Cortex of kidney (tissue), 1 donor: ENCODE measurements around the gene HAUS8.

Experiments used
- DNase-seq: peaks from one replicate; lab custom pipeline; 2025; lab: John Stamatoyannopoulos, UW

The HAUS8 gene

DNA sequence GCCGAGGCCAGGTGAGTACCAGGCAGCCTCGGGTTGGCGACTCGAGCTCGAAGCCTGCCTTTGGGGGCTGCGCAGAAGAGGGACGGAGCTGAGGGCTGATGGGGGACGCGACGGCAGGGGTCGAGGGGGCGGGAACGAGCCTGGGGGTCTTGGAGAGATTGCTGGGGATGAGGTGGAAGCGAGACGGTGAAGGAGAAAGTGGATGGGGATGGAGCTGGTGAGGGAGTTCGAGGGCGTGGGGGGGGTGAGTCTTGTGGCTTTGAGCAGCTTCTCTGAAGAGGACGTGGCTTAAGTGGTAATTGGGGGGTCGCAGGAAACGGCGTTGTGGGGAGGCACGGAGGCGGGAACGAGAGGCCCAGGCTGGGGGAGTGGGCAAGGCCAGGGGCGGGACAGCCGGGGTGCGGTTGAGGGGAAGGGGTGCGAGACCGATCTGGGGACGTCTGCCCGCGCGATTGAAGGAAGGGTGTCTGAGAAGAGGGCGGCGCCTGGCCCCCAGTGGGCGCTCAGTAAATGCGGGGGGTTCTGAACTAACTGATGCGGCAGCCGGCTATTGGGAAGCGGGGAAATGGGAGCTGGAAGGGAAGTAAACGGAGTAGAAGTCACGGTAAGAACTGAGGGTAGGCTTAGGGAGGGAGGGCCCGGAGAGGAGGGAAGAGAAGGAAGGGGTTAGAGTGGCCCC is 751 bp upstream of the HAUS8 start:
- no peak for DNase-seq

DNA sequence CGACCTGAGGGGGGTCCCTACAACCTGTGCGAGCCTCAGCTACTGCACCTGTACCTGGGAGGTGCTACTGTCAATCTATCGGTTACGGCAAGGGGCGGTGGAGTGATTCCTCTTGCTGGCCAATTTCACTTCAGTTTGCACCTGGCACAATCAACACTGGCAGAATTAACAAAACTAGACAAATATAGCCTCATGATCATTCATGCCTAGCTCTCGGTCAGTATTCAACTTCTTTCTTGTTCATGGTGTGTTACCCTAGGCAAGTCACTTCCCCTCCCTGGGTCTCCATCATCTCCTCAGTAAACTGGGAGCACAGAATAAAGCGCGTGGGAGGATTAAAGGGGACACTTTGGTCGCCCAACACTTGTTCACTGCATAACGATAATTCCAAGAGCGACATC is 618 bp downstream of the HAUS8 start:
- DNase-seq: no peak

DNA sequence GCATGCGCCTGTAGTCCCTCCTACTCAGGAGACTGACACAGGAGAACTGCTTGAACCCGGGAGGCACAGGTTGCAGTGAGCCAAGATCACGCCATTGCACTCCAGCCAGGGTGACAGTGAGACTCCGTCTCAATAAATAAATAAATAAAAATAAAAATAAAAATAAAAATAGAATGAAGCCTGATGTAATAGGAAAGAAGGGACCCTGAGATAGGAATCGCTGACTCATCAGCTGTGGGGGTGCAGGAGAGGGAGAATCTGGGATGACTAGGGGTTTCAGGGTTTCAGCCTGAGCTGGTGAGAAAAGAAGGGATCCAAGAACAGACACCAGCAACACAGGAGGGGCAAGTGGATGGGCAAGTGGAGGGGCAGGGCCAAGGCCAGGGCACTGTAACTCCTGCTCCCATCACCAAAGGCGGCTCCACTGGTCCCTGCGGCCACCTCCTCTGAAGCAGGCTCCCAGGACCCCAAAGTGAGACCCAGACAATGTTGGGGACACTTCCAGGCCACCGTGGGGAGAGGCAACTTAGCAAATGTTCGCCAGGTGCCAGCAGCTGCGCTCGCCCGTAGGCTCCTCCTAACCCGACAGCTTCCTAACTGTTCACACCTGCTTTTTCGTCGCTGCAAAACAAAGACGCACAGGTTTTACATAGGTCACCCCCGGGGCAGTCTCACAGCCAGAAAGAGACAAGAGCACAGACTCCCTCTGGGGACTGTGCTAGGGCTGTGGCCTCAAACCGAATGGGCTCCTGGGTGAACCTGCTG is 1.2 kb downstream of the HAUS8 start:
- no peak for DNase-seq

DNA sequence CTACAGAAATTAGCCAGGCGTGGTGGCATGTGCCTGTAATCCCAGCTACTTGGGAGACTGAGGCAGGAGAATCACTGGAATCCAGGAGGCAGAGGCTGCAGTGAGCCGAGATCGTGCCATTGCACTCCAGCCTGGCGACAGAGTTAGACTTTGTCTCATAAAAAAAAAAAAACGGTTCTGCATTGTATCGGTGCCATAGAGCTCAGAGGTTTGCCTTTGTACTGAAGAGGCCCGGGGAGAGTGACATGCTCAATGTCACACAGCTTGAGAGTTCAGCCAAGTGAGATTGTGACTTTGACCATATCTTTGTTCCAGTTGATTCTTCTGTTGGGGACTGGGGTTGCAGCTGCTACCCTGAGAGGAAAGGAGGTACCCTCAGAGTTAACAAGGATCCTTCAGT is 4.3 kb downstream of the HAUS8 start:
- DNase-seq: no peak

DNA sequence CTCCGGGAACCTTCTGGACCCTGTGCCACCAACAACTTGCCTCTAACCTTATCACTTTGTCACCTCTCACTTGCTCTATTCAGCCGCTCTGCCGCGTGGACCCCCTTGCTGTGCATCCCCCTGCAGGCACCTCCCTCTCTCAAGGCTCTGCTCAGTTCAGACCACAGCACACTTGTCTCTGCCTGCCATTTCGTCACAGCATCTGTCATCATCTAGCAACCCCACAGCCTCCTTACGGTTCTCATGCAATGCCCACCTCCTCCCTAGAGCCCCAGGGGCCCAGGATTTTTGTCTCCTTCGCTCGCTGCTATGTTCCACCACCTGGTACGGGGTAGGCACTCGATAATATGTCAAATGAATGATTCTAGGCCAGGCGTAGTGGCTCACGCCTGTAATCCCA is 4.8 kb downstream of the HAUS8 start:
- no peak for DNase-seq

DNA sequence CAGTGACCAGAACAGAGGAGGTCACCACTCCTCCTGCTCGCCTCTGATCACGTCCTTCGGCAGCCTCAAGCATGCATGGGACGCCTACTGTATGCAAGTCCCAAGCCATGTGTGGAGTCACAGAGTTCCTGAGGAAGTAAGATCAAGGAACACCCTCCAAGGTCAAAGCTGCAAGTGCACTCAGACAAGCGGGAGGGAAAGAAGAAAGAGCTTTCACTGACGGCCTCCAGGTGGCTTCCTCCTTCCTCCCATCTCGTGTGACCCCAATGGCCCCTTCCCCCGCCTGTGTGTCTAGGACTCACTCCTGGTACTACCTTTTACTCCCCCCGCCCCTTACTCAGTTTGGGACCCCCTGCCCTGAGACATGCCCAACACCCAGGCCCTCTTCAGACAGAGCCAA is 6.1 kb downstream of the HAUS8 start:
- no peak for DNase-seq

DNA sequence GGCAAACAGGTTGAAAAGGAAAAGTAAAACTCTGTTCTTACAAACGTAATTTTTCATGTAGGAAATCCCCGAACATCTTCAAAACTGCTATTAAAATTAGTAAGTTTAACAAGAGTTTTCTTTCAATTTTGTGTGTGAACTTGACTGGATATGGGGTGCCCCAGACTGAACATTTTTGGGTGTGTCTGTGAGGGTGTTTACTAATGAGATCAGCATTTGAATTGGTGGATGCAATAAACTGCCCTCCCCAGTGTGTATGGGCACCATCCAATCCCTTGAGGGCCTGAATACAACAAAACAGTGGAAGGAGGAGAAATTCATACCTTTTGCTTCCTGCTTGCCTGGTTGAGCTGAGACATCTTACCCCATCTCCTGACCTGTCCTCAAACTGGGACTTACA is 11.8 kb downstream of the HAUS8 start:
- DNase-seq: no peak

DNA sequence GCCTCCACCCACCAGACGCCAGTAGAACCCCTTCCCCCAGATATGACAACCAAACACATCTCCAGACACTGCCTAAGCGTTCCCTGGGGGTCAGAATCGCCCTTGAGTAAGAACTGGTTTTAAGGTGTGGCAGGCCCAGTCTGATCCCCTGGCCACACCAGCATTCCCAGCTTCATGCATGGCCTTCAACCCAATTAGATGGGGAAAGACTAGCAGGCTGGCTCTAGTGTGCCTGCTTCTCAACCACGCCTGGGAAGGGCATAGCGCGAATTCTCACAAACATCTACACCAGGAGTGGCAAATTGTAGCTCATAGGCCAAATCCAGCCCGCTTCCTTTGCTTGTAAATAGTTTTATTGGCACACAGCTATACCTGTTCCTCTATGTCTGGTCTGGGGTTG is 13.6 kb downstream of the HAUS8 start:
- no peak for DNase-seq

DNA sequence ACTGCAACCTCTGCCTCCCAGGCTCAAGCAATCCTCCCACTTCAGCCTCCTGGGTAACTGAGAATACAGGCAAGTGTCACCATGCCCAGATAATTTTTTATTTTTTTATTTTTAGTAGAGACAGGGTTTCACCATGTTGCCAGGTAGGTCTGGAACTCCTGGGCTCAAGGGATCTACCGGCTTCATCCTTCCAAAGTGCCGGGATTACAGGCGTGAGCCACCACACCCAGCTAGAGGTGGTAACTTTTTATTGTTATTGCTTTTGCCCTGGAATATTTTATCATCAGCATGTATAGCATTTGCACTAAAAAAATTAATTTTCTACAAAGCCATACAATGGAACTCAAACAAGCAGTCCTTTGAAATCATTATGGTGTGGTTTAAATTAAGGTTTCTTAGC is 14.0 kb downstream of the HAUS8 start:
- no peak for DNase-seq

DNA sequence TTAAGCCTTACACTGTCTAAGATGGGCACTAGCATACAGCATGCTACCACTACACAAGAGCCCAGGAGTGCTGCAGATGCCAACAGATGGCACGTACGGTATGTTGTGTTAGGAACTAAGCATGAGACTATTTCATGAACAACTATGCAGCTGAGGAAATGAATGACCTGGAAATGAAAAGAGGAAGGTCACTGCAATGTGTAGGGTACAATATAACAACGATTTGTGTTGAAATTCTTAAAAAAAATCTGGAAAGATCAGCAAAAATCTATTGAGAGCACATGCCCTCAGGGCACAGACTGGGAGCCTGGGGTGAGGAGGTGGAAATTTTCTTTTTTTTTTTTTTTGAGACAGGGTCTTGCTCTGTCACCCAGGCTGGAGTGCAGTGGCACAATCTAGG is 14.4 kb downstream of the HAUS8 start:
- DNase-seq: no peak

DNA sequence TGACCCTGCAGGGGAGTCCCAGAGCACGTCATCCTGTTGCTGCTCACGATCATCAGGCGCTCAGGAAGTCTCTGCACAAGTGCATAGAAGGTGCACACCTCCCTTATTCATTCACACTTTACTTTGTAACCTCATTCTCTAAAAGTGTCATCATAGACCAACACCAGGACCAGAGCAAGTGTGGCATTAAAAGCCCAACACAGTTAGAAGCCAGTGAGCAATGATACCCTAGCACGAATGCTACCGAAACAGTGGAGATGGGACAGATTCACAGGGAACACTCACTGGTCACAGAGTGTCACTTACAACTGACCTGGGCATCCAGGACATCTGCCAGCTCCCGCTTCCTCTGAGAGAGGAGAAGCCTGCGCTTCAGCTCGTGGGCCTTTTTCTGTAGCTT is 17.0 kb downstream of the HAUS8 start:
- DNase-seq: no peak

DNA sequence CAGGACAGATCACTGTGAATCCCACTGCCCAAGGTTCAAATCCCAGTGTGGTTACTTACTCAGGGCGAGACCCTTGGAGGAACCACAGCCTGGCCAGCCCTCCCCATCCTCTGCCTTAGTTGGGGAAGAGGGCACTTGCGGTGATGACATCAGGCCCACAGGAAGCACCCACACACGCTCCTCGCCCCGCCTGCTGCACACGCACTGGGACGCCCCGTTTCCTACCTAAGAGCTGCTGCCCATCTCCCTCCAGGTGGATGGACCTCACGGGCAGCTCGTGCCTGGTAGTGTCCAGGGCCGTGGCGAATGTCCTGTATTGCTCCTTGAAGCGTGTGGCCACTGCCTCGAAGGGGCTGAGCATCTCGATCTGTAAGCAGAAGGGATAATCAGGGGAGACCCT is 19.6 kb downstream of the HAUS8 start:
- DNase-seq: no peak

DNA sequence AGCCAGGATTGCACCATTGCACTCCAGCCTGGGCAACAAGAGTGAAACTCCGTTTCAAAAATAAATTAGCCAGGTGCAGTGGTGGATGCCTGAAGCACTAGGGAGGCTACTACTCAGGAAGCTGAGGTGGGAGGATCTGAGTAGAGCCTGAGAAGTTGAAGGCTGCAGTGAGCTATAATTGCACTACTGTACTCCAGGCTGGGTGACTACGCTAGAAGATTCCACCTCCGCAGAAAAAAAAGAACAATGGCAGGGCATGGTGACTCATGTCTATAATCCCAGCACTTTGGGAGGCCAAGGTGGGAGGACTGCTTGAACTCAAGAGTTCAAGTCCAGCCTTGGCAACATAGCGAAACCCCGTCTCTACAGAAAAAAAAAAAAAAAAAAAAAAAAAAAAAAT is 20.5 kb downstream of the HAUS8 start:
- DNase-seq: no peak

DNA sequence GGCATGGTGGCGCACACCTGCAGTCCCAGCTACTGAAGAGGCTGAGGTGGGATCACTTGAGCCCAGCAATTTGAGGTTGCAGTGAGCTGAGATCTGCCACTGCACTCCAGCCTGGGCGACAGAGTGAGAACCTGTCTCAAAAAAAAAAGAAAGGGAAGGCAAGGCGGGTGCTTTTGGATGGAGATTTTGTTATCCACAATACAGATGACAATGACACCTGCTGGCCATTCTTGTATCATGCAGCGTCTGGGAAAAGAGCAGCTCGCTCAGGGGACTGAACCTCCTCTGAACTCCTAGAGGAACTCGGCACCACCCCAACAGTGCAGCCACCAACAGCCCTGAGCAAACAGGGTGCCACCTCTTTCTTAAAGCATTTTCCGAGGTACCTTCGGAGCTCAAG is 22.8 kb downstream of the HAUS8 start:
- DNase-seq: no peak

DNA sequence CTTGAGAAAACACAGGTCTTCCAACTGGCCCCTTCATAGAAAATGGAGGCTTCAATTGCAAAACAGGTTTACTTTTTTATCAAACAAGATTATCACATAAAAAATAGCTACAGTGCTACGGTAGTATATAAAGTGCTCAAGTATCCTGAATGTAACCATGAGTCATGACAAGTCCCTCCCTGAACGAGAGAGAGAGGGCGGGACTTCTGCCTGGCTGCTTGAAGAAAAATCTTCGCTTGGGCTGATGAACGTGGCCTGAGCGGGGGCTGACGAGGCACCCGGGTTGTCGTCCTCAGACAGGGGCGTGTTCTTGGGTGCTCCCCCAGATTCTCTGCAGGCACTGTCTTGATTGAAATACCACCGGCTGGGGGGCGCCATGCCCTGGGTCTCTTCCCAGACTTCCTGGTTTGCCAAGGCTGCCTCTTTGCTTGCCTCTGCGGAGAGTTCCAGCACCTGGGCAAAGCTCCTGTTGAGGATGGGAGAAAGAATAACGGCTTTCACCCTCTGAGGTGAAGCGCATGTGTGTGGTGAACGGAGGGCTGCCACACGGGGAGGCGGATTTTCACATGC is 25.5 kb downstream of the HAUS8 start:
- DNase-seq: no peak

DNA sequence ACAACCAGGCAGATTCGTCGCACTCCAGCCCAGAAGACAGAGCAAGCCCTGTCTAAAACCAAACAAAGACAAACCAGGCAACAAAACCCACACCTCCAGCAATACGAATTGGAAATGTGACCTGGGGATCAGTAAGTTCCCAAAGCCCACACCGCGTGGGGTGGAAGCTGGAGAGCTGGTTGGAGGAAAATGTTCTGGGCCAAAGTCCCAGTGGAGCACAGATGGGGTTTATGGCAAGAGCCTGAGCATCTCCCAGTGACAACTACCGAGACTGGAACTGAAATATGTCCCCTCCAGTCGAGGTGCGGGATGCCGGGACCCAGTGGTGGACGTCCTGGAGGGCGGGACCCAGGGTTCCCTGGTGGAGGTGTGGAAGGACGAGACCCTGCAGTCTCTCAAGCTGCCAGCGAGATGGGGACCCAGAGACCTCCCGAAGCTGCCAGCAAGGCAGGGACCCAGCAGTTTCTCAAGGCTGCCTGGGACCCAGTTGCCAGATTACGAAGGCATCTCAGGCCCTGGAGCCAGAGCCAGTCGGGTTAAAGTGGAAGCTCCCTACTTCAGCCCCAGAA is 26.3 kb downstream of the HAUS8 start:
- DNase-seq: no peak

DNA sequence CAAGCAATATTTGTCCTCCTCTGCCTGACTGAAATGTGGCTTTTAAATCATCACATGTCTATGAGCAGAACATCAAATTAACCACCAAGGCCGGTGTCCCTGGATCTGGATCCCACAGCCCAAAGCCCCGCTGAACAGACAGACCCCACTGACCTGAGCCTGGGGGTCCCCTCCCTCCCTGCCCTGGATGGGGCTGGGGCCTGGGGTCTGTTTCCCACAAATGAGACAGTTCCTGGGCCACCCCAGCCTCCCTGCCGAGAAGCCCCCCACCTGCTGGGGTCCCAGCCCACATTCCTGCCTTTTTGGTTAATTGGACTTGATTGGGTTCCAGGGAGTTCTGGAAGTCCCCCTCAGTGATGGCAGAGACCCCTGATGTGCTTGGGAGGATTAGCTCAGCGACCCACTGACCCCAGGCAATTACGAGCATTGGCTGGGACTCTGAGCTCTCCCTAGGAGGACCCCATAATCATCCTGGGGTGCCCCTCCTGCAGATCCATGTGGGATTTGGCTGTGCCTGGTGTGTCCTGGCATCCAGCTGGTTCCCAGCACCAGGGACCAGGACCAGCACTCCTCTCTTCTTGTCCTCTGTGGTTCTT is 29.2 kb downstream of the HAUS8 start:
- no peak for DNase-seq

DNA sequence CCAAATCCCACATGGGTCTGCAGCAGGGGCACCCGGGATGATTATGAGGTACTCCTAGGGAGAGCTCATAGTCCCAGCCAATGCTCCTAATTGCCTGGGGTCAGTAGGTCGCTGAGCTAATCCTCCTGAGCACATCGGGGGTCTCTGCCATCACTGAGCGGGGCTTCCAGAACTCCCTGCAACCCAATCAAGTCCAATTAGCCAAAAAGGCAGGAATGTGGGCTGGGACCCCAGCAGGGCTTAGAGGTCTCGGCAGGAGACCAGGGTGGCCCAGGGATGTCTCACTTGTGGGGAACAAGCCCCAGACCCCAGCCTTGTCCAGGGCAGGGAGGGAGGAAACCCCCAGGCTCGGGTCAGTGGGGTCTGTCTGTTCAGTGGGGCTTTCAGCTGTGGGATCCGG is 31.5 kb downstream of the HAUS8 start:
- no peak for DNase-seq

DNA sequence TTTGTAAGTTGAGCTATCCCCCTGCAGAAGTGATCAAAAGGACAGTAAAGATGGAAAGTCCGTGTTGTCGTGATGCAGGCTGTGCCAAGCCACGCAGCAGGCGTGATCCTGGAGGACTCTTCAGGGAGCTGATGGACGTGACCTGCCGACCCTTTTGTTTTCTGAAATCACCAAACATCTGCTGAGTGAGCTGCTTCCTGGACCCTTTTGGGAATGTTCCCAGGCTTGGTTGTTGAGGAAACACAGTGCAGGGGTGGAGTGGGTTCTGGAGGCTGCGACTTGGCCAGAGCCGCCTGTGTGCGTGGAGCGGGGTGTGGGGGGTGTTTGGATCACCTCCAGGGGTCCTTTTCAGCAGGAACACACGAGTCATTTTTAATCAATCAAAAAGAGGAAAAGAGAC is 33.3 kb downstream of the HAUS8 start:
- no peak for DNase-seq

DNA sequence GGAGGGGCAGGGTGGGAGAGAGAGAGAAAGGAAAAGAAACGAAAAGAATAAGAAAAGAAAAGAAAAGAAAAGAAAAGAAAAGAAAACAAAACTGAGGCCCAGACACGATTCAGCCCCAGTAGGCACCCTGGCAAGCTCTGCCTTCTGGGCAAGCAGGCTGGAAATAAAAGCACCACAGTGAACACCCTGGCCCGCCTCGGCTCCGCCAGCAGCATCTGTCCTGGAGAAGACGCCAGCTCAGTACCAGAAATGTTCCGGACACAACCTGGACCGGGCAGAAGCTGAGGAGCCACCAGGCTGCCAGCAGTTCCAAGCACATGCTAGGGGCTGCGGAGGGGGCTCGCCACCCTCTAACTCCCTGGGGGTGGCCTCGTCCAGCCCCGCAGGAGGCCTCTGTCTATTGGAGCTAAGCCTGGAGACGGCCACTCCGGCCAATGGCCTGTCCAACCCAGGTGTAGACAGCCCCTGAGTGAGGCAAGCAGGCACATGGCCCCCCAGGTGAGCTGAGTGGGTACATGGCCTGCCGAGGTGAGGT is 37.2 kb downstream of the HAUS8 start:
- DNase-seq: no peak

DNA sequence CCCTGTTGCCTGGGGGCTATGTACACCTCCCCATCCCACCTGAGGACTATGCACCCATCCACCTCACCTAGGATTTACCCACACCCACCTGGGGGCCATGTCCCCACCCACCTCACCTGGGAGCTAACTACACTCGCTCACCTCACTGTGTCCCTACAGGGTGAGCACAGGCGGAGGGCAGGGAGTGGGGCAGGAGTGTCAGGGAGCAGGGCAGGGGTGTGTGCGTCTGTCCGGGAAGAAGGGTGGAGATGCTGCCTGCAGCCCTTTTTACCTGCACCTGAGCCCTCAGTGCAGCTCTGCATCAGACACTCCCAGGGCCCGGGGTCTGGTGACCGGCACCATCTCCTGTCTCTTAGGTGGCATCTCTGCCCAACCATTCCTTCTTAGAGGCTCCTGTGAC is 38.1 kb downstream of the HAUS8 start:
- no peak for DNase-seq

DNA sequence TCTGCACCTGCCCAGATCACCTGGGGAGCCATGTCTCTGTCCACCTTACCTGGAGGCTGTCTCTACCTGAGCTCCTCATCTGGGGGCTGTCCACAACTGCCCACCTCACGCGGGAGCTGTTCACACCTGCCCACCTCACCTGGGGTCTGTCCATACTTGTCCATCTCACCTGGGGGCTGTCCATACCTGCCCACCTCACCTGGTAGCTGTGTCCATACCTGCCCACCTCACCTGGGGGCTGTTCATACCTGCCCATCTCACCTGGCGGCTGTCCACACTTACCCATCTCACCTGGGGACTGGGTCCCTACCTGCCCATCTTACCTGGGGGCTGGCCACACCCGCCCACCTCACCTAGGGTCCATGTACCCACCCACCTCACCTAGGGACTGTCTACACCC is 38.6 kb downstream of the HAUS8 start:
- no peak for DNase-seq
